ENCODE measurements around the gene PRKAA1.

The PRKAA1 gene

DNA sequence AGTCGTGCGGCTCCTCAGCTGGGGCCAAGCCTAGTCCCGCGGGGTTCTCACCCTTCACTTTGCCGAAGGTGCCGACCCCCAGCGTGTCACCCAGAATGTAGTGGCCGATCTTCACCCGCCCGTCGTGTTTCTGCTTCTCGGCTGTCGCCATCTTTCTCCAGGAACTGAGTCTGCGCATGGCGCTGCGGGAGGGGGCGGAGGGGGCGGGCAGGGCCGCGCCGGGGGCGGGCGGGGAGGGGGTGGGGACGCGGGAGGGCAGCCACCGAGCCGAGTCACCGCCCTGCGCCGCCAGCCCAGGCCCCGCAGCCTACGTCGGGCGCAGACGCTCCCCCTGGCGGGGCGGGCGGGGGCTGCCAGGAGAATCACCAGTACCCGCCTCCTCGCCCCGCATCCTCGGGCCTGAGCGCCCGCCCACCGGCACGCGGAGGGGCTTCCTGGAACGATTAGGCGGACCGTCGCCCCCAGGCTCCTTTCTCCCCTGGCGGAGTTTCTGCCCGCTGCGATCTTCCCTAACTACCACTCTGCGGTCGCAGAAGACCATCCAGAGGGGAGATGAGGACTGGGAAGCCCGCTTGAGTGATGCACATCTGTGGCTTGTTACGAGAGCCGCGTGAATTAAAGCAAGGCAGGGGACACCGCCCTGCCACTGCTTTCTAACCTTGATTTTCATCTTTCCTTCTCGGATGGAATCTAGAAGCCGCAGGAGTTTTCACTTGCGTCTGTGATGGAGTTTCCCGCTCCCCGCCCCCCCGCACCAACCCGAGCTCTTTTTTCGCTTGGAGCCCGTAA lies at the start of gene PRKAA1:
TSS of gene PRKAA1 (minus strand) at position 363 of the 789 bp plus-strand sequence. CDS start at position 178, 185 bp downstream.
- H3K27ac ChIP-seq (ENCODE audit: low read length) = peak within 1 kb of the TSS; percentile 82
- peaks cover 9% of the 10 kb centered on the region for H3K4me1 ChIP-seq (ENCODE audit: insufficient read depth, low read length)
- H3K36me3 ChIP-seq (ENCODE audit: insufficient read depth, low read depth, low read length) = peaks cover 6% of the 10 kb centered on the region; the same call in 1 of the 2 replicates
- no peaks in the 10 kb centered on the region for H3K9me3 ChIP-seq (ENCODE audit: insufficient read depth, low read depth, low read length)
- no peaks in the 10 kb centered on the region for H3K27me3 ChIP-seq (ENCODE audit: insufficient read depth, low read length)
- peak within 1 kb of the TSS; percentile 97 for H3K4me3 ChIP-seq (ENCODE audit: low read length)
- peak within 1 kb of the TSS; percentile 97 for H3K9ac ChIP-seq (ENCODE audit: low read depth, low read length)

DNA sequence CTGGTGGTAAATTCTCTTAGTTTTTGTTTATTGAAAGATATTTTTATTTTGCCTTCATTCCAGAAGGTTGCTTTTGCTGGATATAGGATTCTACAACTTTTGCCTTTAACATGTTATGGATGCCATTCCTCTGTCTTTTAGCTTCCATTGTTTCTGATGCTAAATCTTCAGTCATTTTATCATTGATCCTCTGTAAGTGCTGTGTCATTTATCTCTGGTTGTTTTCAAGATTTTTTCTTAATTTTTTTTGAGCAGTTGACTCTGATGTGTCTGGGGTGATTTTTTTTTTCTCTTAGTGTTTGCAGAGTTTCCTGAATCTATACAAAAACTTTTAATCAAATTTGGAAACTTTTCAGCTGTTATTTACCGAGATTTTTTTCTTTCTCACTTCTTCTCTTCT lies 49.4 kb upstream of the PRKAA1 start:
- H3K9ac ChIP-seq (ENCODE audit: low read depth, low read length) = no peak overlapping the region
- H3K9me3 ChIP-seq (ENCODE audit: insufficient read depth, low read depth, low read length) = no peaks in the 10 kb centered on the region
- H3K27ac ChIP-seq (ENCODE audit: low read length) = no peak overlapping the region

DNA sequence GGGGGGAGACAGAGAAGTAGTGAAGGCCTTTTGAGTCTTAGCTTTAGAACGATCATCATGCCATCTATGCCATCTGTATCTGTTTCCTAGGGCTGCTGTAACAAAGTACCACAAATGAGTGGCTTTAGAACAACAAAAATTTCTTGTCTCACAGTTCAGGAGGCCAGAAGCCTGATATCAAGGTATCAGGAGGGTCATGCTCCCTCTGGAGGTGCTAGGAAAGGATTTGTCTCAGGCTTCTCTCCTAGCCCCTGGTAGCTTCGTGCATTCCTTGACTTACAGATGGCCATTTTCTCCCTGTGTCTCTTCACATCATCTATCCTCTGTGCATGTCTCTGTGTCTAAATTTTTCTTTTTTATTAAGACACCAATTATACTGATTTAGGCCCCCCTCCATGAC lies 48.2 kb upstream of the PRKAA1 start:
- no peak overlapping the region for H3K9ac ChIP-seq (ENCODE audit: low read depth, low read length)
- no peaks in the 10 kb centered on the region for H3K27me3 ChIP-seq (ENCODE audit: insufficient read depth, low read length)
- no peaks in the 10 kb centered on the region for H3K9me3 ChIP-seq (ENCODE audit: insufficient read depth, low read depth, low read length)
- H3K27ac ChIP-seq (ENCODE audit: low read length) = no peak overlapping the region
- H3K4me3 ChIP-seq (ENCODE audit: low read length) = no peak overlapping the region
- H3K4me1 ChIP-seq (ENCODE audit: insufficient read depth, low read length) = peaks cover 7% of the 10 kb centered on the region; the same call in 1 of the 2 replicates
- no peaks in the 10 kb centered on the region for H3K36me3 ChIP-seq (ENCODE audit: insufficient read depth, low read depth, low read length)

More for the DNA sequence above, 49.4 kb upstream of the PRKAA1 start:
- H3K27me3 ChIP-seq (ENCODE audit: insufficient read depth, low read length) = no peaks in the 10 kb centered on the region
- H3K4me1 ChIP-seq (ENCODE audit: insufficient read depth, low read length) = no peaks in the 10 kb centered on the region
- H3K4me3 ChIP-seq (ENCODE audit: low read length) = no peak overlapping the region
- H3K36me3 ChIP-seq (ENCODE audit: insufficient read depth, low read depth, low read length) = no peaks in the 10 kb centered on the region

DNA sequence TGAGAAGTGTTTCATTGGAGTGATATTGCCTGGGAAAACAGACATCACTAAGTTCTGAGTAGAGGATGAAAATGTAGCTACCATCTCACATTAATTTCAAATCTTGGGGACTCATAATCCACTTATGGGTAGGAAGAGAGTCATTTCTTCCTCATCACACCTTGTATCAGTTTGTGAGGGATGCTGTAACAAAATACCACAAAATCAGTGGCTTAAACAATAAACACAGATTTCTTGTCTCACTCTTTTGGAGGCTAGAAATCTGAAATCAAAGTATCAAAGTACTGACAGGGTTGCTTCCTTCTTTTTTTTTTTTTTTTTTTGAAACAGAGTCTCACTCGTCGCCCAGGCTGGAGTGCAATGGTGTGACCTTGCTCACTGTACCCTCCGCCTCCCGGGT lies 46.4 kb upstream of the PRKAA1 start:
- peaks cover 12% of the 10 kb centered on the region; the same call in 1 of the 2 replicates for H3K4me1 ChIP-seq (ENCODE audit: insufficient read depth, low read length)
- H3K9me3 ChIP-seq (ENCODE audit: insufficient read depth, low read depth, low read length) = no peaks in the 10 kb centered on the region
- H3K36me3 ChIP-seq (ENCODE audit: insufficient read depth, low read depth, low read length) = no peaks in the 10 kb centered on the region
- H3K9ac ChIP-seq (ENCODE audit: low read depth, low read length) = no peak overlapping the region
- no peak overlapping the region for H3K27ac ChIP-seq (ENCODE audit: low read length)
- H3K4me3 ChIP-seq (ENCODE audit: low read length) = no peak overlapping the region
- no peaks in the 10 kb centered on the region for H3K27me3 ChIP-seq (ENCODE audit: insufficient read depth, low read length)

DNA sequence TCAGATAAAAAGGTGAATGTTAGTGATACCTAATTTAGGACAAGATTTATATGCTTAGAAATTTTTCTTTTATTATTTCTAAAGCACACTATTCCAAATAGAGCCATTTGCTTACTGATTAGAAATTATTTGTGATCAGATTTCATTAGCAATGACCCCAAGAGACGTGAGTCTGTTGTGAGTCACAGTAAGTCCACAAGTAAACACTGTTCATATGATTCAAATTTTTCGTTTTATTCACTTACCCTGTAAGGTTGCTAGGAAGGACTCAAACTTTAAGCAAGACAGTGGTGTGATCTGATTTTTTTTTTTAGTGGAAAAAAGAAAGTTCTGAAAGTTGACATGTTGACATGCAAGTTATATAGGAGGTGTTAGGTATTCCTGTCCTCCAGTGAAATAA lies 44.2 kb upstream of the PRKAA1 start:
- H3K4me3 ChIP-seq (ENCODE audit: low read length) = no peak overlapping the region
- no peaks in the 10 kb centered on the region for H3K36me3 ChIP-seq (ENCODE audit: insufficient read depth, low read depth, low read length)
- no peak overlapping the region for H3K27ac ChIP-seq (ENCODE audit: low read length)
- no peaks in the 10 kb centered on the region for H3K27me3 ChIP-seq (ENCODE audit: insufficient read depth, low read length)
- no peak overlapping the region for H3K9ac ChIP-seq (ENCODE audit: low read depth, low read length)
- H3K9me3 ChIP-seq (ENCODE audit: insufficient read depth, low read depth, low read length) = no peaks in the 10 kb centered on the region
- H3K4me1 ChIP-seq (ENCODE audit: insufficient read depth, low read length) = peaks cover 12% of the 10 kb centered on the region; the same call in 1 of the 2 replicates

DNA sequence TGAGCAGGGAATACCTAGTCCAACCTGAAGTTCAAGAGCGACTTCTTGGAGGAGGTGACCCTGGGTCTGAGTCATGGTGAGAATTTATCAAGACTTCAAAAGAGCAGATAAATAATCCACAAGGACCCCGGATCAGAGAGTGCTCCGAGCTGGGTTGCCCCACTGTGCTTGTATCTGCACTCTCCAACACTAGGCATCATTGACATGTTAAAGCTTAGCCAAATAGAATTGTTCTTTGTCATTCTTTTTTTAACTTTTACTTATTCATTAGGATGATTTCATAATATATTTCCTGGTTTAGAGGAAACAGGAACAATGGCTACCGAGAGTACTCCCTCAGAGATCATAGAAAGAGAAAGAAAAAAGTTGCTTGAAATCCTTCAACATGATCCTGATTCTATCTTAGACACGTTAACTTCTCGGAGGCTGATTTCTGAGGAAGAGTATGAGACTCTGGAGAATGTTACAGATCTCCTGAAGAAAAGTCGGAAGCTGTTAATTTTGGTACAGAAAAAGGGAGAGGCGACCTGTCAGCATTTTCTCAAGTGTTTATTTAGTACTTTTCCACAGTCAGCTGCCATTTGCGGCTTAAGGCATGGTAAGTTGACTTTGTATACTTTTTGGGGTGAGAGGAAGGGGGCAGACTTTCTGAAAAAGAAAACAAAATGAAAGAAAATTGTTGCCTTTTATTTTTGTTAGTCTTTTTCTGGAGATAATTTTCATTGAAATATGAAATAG lies 43.1 kb upstream of the PRKAA1 start, which contains the start of gene CARD6:
TSS of gene CARD6 (plus strand) at position 300 of the 738 bp plus-strand sequence. CDS start at position 316, 16 bp downstream.
- Histone ChIP-seq H3K27me3 (ENCODE audit: insufficient read depth, low read length) (no peaks in the 10 kb centered on the region), H3K9me3 (ENCODE audit: insufficient read depth, low read depth, low read length) (no peaks in the 10 kb centered on the region), H3K27ac (ENCODE audit: low read length) (peak within 1 kb of the TSS; percentile 59), H3K4me1 (ENCODE audit: insufficient read depth, low read length) (peaks cover 12% of the 10 kb centered on the region; the same call in 1 of the 2 replicates), H3K9ac (ENCODE audit: low read depth, low read length) (peak within 1 kb of the TSS; percentile 77), H3K36me3 (ENCODE audit: insufficient read depth, low read depth, low read length) (no peaks in the 10 kb centered on the region), H3K4me3 (ENCODE audit: low read length) (peak within 1 kb of the TSS; percentile 67)

DNA sequence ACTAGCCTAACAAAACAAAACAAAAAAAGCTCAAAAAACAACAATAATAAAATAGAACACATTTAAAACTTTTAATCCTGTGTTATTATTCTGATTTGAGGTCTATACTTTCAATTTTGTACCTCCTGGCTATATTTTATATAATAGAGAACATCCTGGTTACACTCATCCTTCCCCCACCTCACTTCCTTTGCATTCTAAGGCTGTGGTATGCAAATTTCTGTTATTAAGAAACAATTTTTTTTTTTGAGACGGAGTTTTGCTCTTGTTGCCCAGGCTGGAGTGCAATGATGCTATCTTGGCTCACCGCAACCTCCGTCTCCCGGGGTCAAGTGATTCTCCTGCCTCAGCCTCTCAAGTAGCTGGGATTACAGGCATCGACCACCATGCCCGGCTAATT lies 39.9 kb upstream of the PRKAA1 start:
- H3K27me3 ChIP-seq (ENCODE audit: insufficient read depth, low read length) = no peaks in the 10 kb centered on the region
- no peak overlapping the region for H3K27ac ChIP-seq (ENCODE audit: low read length)
- H3K9me3 ChIP-seq (ENCODE audit: insufficient read depth, low read depth, low read length) = no peaks in the 10 kb centered on the region
- no peak overlapping the region for H3K9ac ChIP-seq (ENCODE audit: low read depth, low read length)
- peaks cover 17% of the 10 kb centered on the region; the same call in 1 of the 2 replicates for H3K4me1 ChIP-seq (ENCODE audit: insufficient read depth, low read length)
- no peak overlapping the region for H3K4me3 ChIP-seq (ENCODE audit: low read length)
- peaks cover 17% of the 10 kb centered on the region for H3K36me3 ChIP-seq (ENCODE audit: insufficient read depth, low read depth, low read length)

DNA sequence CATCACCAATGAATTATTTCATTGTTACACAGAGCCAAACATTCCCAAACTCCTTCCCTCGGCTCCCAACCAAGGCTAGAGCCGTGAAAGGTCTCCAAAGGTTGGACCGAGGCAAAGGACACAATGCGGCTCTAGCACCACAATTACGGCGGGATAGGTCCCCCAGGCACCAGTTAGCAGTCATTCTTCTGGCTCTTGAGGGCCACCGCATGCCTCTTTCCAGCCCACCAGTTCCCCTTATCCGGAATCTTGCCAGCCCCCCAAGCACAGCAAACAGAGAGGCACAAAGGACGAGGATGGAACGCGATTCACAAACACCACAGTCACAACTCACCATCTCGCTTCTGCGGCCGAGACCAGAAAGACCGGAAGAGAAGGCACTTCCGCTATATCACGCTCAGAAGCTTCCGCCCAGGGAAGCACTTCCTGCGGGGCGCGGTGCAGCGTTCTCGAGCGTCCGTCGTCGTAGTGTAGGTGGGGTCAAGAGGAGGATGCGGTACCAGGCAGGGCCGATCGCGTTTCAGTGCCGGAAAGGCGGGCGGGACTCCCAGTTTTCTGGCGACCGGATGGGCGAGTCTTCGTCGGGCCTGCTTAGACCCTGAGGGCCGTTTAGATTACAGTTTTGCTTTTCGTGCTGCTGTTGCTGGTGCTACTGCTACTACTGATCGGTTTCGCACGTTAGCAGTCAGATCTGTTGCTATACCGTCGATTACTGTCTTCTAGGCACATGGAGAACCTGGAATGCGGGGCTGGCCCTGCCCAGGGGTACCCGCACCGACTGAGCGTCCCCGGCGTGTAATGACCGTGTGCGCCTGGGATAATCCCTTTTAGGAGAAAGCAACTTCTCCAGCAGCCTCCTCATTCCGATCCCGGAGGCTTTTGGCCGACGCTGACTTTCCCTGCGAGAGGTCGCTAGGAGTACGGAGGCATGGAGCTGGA lies 36.9 kb upstream of the PRKAA1 start, which contains the start of gene RPL37:
TSS of gene RPL37 (minus strand) at position 374 of the 939 bp plus-strand sequence. CDS start at position 337, 37 bp downstream.
- Histone ChIP-seq H3K4me1 (ENCODE audit: insufficient read depth, low read length) (peaks cover 18% of the 10 kb centered on the region), H3K9me3 (ENCODE audit: insufficient read depth, low read depth, low read length) (no peaks in the 10 kb centered on the region), H3K27ac (ENCODE audit: low read length) (peak within 1 kb of the TSS; percentile 98), H3K4me3 (ENCODE audit: low read length) (peak within 1 kb of the TSS; percentile 86), H3K27me3 (ENCODE audit: insufficient read depth, low read length) (no peaks in the 10 kb centered on the region), H3K36me3 (ENCODE audit: insufficient read depth, low read depth, low read length) (peaks cover 47% of the 10 kb centered on the region), H3K9ac (ENCODE audit: low read depth, low read length) (peak within 1 kb of the TSS; percentile 99)

DNA sequence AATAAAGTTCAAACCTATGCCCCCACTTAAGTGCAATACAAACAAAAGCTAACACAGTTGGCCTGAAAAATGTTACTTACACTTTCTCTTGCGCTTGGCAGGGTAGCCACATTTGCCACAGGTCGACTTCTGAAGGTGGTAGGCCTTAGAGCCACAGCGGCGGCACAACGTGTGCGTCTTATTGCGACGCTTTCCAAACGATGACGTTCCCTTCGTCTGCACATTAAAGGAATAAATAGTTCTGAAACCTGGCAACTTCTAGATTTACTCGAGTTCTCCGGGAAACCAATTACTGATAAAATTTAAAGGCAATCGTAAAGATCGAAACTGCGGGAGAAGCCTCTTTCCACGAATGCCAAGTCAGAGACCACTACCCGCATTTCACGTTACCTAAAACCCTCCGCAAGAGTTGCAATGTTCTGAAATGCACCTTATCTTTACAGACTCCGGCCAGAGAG lies 36.2 kb upstream of the PRKAA1 start:
- peak overlapping the region; percentile 86 for H3K4me3 ChIP-seq (ENCODE audit: low read length)
- H3K27me3 ChIP-seq (ENCODE audit: insufficient read depth, low read length) = no peaks in the 10 kb centered on the region
- H3K9me3 ChIP-seq (ENCODE audit: insufficient read depth, low read depth, low read length) = no peaks in the 10 kb centered on the region
- peak overlapping the region; percentile 99 for H3K9ac ChIP-seq (ENCODE audit: low read depth, low read length)
- peak overlapping the region; percentile 98 for H3K27ac ChIP-seq (ENCODE audit: low read length)
- peaks cover 18% of the 10 kb centered on the region for H3K4me1 ChIP-seq (ENCODE audit: insufficient read depth, low read length)
- H3K36me3 ChIP-seq (ENCODE audit: insufficient read depth, low read depth, low read length) = peaks cover 54% of the 10 kb centered on the region

DNA sequence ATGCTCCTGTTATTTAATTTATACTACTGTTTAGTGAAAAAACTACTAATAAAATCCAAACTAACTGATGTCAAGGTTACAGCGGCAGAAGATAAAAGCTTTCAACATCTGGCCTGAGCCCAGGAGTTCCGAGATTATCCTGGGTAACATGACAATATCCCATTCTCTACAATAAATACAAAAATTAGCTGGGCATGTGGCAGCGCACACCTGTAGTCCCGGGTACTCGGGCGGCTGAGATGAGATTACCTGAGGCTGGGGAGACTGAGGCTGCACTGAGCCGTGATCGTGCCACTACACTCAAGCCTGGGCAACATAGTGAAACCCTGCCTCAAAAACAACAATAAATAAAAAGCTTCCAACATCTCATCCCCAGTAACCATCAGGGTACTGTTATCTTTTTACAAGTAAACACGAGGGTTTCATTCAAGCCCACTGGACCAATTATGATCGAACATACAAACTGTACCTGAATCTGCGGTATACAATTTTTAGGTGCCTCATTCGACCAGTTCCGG lies 35.6 kb upstream of the PRKAA1 start:
- H3K9me3 ChIP-seq (ENCODE audit: insufficient read depth, low read depth, low read length) = no peaks in the 10 kb centered on the region
- H3K36me3 ChIP-seq (ENCODE audit: insufficient read depth, low read depth, low read length) = peaks cover 61% of the 10 kb centered on the region
- H3K27me3 ChIP-seq (ENCODE audit: insufficient read depth, low read length) = no peaks in the 10 kb centered on the region
- peak overlapping the region; percentile 86 for H3K4me3 ChIP-seq (ENCODE audit: low read length)
- no peak overlapping the region for H3K27ac ChIP-seq (ENCODE audit: low read length)
- H3K4me1 ChIP-seq (ENCODE audit: insufficient read depth, low read length) = peaks cover 18% of the 10 kb centered on the region
- peak overlapping the region; percentile 99 for H3K9ac ChIP-seq (ENCODE audit: low read depth, low read length)

Measured in iPS-20b (cell line).